H9 (cell line): ENCODE data around the gene PDZD7. TPM values are rescaled to one million over a fixed set of nuclear protein-coding genes. Genes with fewer than 3 reads are reported as not detected.

Experiments
- DNase-seq: peaks from one replicate; pipeline ENCODE4 v3.0.0-alpha.2; 2017
- H2AFZ ChIP-seq: one replicate; pipeline ENCODE4 v1.6.1; 2013; ENCODE audit warnings: mild to moderate bottlenecking, low read length, control low read depth, moderate library complexity
- H2AK5ac ChIP-seq: 2 replicates; pipeline ENCODE4 v1.6.1; 2013; ENCODE audit warnings: low read length, control low read depth, mixed read lengths; ENCODE audit not compliant: insufficient read length
- H2BK120ac ChIP-seq: one replicate; pipeline ENCODE4 v1.6.1; 2013; ENCODE audit warnings: low read depth, mild to moderate bottlenecking, low read length, control low read depth, inconsistent platforms; ENCODE audit not compliant: poor library complexity, severe bottlenecking
- H2BK12ac ChIP-seq: 2 replicates; pipeline ENCODE4 v1.6.1; 2013; ENCODE audit warnings: low read length, control low read depth, mixed read lengths, low read depth; ENCODE audit not compliant: insufficient read length
- H2BK15ac ChIP-seq: 2 replicates; pipeline ENCODE4 v1.6.1; 2013; ENCODE audit warnings: low read depth, low read length, control low read depth
- H2BK20ac ChIP-seq: one replicate; pipeline ENCODE4 v1.6.1; 2013; ENCODE audit warnings: low read depth, mild to moderate bottlenecking, low read length, control low read depth, inconsistent platforms; ENCODE audit not compliant: poor library complexity, severe bottlenecking
- H2BK5ac ChIP-seq: 2 replicates; pipeline ENCODE4 v1.6.1; 2013; ENCODE audit warnings: low read length, control low read depth, mixed read lengths; ENCODE audit not compliant: insufficient read length
- H3K14ac ChIP-seq: 2 replicates; pipeline ENCODE4 v1.6.1; 2013; ENCODE audit warnings: low read length, control low read depth; ENCODE audit not compliant: insufficient read depth
- H3K18ac ChIP-seq: 2 replicates; pipeline ENCODE4 v1.6.1; 2013; ENCODE audit warnings: low read depth, mild to moderate bottlenecking, mixed read lengths, low read length, control low read depth; ENCODE audit not compliant: insufficient read length
- H3K23ac ChIP-seq: 2 replicates; pipeline ENCODE4 v1.6.1; 2013; ENCODE audit warnings: low read length, control low read depth, mixed read lengths, low read depth; ENCODE audit not compliant: insufficient read length
- H3K23me2 ChIP-seq: 2 replicates; pipeline ENCODE4 v1.6.1; 2013; ENCODE audit warnings: low read depth, mild to moderate bottlenecking, mixed read lengths, low read length, control low read depth; ENCODE audit not compliant: insufficient read length, poor library complexity, severe bottlenecking
- H3K27ac ChIP-seq: 2 replicates; pipeline ENCODE4 v1.5.1; 2013; ENCODE audit warnings: low read length, control low read depth, mixed read lengths, low read depth; ENCODE audit not compliant: insufficient read length
- H3K27me3 ChIP-seq: 2 replicates; pipeline ENCODE4 v1.6.1; 2013; ENCODE audit warnings: low read length, control low read depth, inconsistent platforms; ENCODE audit not compliant: insufficient read depth
- H3K4ac ChIP-seq: 2 replicates; pipeline ENCODE4 v1.6.1; 2013; ENCODE audit warnings: low read depth, mild to moderate bottlenecking, control low read depth, inconsistent platforms, low read length, moderate library complexity
- H3K4me1 ChIP-seq: 2 replicates; pipeline ENCODE4 v1.6.1; 2013; ENCODE audit warnings: low read length, control low read depth, inconsistent platforms; ENCODE audit not compliant: insufficient read depth
- H3K4me2 ChIP-seq: 2 replicates; pipeline ENCODE4 v1.6.1; 2013; ENCODE audit warnings: low read length, control low read depth, mixed read lengths; ENCODE audit not compliant: insufficient read length, insufficient read depth
- H3K56ac ChIP-seq: 2 replicates; pipeline ENCODE4 v1.6.1; 2013; ENCODE audit warnings: low read depth, mild to moderate bottlenecking, mixed read lengths, low read length, control low read depth; ENCODE audit not compliant: insufficient read length
- H3K79me1 ChIP-seq: 2 replicates; pipeline ENCODE4 v1.6.1; 2013; ENCODE audit warnings: low read depth, mild to moderate bottlenecking, moderate library complexity, low read length, control low read depth, inconsistent platforms; ENCODE audit not compliant: insufficient read depth, poor library complexity, severe bottlenecking
- H3K79me2 ChIP-seq: 2 replicates; pipeline ENCODE4 v1.6.1; 2013; ENCODE audit warnings: low read length, control low read depth, inconsistent platforms; ENCODE audit not compliant: insufficient read depth
- H3K9ac ChIP-seq: 2 replicates; pipeline ENCODE4 v1.6.1; 2013; ENCODE audit warnings: low read length, control low read depth, mixed read lengths; ENCODE audit not compliant: insufficient read length; ENCODE audit errors: extremely low read depth
- H3K9me3 ChIP-seq: one replicate; pipeline ENCODE4 v1.6.1; 2013; ENCODE audit warnings: low read depth, low read length, inconsistent platforms; ENCODE audit not compliant: control insufficient read depth
- H3T11ph ChIP-seq: one replicate; pipeline ENCODE4 v1.6.1; 2013; ENCODE audit warnings: mild to moderate bottlenecking, low read length, control low read depth, inconsistent platforms
- H4K20me1 ChIP-seq: one replicate; pipeline ENCODE4 v1.6.1; 2013; ENCODE audit not compliant: control insufficient read depth, insufficient read length, insufficient read depth
- H4K5ac ChIP-seq: 2 replicates; pipeline ENCODE4 v1.6.1; 2013; ENCODE audit warnings: low read depth, mild to moderate bottlenecking, mixed read lengths, low read length, control low read depth; ENCODE audit not compliant: insufficient read length
- H4K8ac ChIP-seq: replicated peaks from 2 replicates; pipeline ENCODE4 v1.6.1; 2013; ENCODE audit warnings: low read length, control low read depth, mixed read lengths, low read depth; ENCODE audit not compliant: insufficient read length
- H4K91ac ChIP-seq: 2 replicates; pipeline ENCODE4 v1.6.1; 2013; ENCODE audit warnings: low read depth, mild to moderate bottlenecking, moderate library complexity, mixed read lengths, low read length, control low read depth; ENCODE audit not compliant: insufficient read length
- H3K27ac Mint-ChIP-seq, 3 experiments: 2 replicates in 2 of 3; 3 replicates in 1 of 3; pipeline ENCODE4 v1.8.0; 2020 to 2021; ENCODE audit warnings: mixed read lengths in 3 of 3, mild to moderate bottlenecking in 1 of 3, moderate library complexity in 1 of 3
- H3K27me3 Mint-ChIP-seq: 2 replicates; pipeline ENCODE4 v1.8.0; 2021; ENCODE audit warnings: low read depth, mild to moderate bottlenecking, moderate library complexity, mixed read lengths
- H3K36me3 Mint-ChIP-seq, 3 experiments: 2 replicates in 2 of 3; 3 replicates in 1 of 3; pipeline ENCODE4 v1.8.0; 2020 to 2021; ENCODE audit warnings: low read depth in 3 of 3, mixed read lengths in 3 of 3; ENCODE audit not compliant: insufficient read depth in 1 of 3
- H3K4me1 Mint-ChIP-seq, 2 experiments: 2 replicates each; pipeline ENCODE4 v1.8.0; 2020; ENCODE audit warnings: mixed read lengths in 2 of 2
- H3K4me3 Mint-ChIP-seq, 2 experiments: 2 replicates in 1 of 2; 3 replicates in 1 of 2; pipeline ENCODE4 v1.8.0; 2020 to 2021; ENCODE audit warnings: mild to moderate bottlenecking in 2 of 2, mixed read lengths in 2 of 2, moderate library complexity in 1 of 2
- H3K9me3 Mint-ChIP-seq, 2 experiments: 2 replicates in 1 of 2; 3 replicates in 1 of 2; pipeline ENCODE4 v1.8.0; 2020; ENCODE audit warnings: mild to moderate bottlenecking in 2 of 2, mixed read lengths in 2 of 2, moderate library complexity in 1 of 2
- CTCF ChIP-seq: fragments of 200-600 bp; sonication (generic); conservative IDR thresholded peaks from 3 replicates; pipeline ENCODE4 v1.8.0; 2021; ENCODE audit warnings: antibody characterized with exemption, mild to moderate bottlenecking
- WGBS: extraction: QIAGEN DNeasy Blood & Tissue Kit; methylation state at CpG from one replicate; pipeline ENCODE4 v1.1.7; 2013; ENCODE audit warnings: missing lambda C conversion rate, low lambda C conversion rate, mixed read lengths; ENCODE audit not compliant: insufficient read length; ENCODE audit errors: extremely low coverage; 5-methylcytosine and 5-hydroxymethylcytosine counted together
- total RNA-seq: library from RNA; stranded (reverse); gene quantifications from 2 replicates; pipeline ENCODE4 v1.2.1, GENCODE V29; 2021

PDZD7 gene
- total RNA-seq, 1 experiment from 2014 or later: 2.0 TPM

GRCh38 chr10:101062232-101063049 lies 31.5 kb upstream of the PDZD7 start:
- Histone ChIP-seq H3K23ac (no peak overlapping the region), H2AK5ac (no peak overlapping the region), H4K20me1 (no peaks in the 10 kb centered on the region), H3K18ac (no peak overlapping the region), H3K23me2 (peaks cover 39% of the 10 kb centered on the region), H2BK20ac (no peak overlapping the region), H3T11ph (no peak overlapping the region), H3K27me3 (peaks cover 45% of the 10 kb centered on the region), H3K27ac (no peak overlapping the region), H2AFZ (no peak overlapping the region), H4K5ac (no peak overlapping the region), H3K4me2 (peak overlapping the region; percentile 98), H3K4ac (no peak overlapping the region), H2BK120ac (no peak overlapping the region), H3K79me1 (no peaks in the 10 kb centered on the region), H2BK12ac (no peak overlapping the region), H3K56ac (no peak overlapping the region), H4K91ac (no peak overlapping the region), H3K4me1 (no peaks in the 10 kb centered on the region; the same call in 1 of the 2 replicates), H4K8ac (no peak overlapping the region), H3K79me2 (no peaks in the 10 kb centered on the region), H3K9me3 (no peaks in the 10 kb centered on the region), H3K9ac (no peak overlapping the region), H2BK15ac (no peak overlapping the region), H2BK5ac (no peak overlapping the region), H3K14ac (no peak overlapping the region)
- Mint-ChIP-seq H3K27ac (no peak overlapping the region; a peak in 1 of 7 replicates), H3K9me3 (no peaks in the 10 kb centered on the region; a peak in 1 of 5 replicates), H3K36me3 (peaks cover 0 to 2% (median 0%) of the 10 kb centered on the region in 3 experiments; a peak in 3 of 7 replicates), H3K4me3 (peak overlapping the region; percentile 66 to 79), H3K27me3 (peaks cover 59% of the 10 kb centered on the region), H3K4me1 (peaks cover 31 to 41% of the 10 kb centered on the region in 2 experiments)
- WGBS: no CpG with 5 or more reads among the region's 63 CpGs
- peak; percentile 85 for DNase-seq
- TF ChIP-seq CTCF: peak; percentile 71
